Stimulated activated naive CD8-positive, alpha-beta T cell treated with anti-CD3 and anti-CD28 coated beads, Interleukin-15, Interleukin-2, amounts not matched to agents 100 U/mL and 50 U/mL, for 24 hours (primary cell): ENCODE measurements around the gene DCAF8L1.
"Not testable (repeated sequence)": the region's sequence is repeated elsewhere in the genome, so short reads cannot be mapped to it uniquely, and the experiment has no call there.

Experiments used
- ATAC-seq: fragments of 150-1000 bp; cut with Tn5 transposase; one replicate; pipeline ENCODE4 v1.10.0; 2021
- DNase-seq: peaks from one replicate; pipeline ENCODE4 v3.0.0; 2021

The DCAF8L1 gene

DNA sequence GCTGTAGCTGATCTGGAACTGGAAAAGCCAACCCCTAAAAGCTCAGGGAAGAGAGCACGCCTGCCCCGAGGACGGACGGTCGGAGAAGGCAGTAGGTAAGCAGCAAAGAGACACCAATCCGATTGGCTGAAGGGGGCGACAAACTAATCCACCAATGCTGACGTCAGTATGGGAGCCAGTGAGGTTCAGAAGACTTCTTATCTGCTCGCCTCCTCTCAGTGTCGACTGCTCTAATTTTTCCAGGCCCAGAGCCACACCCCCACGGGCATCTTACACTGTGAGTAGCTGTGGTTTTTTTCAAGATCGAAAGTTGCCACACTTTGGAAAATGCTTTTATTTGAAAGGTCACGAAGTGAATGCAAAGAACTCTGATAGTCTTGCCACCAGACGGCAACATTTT, at the start of gene DCAF8L1:
Gene DCAF8L1 (minus strand): TSS at position 101 of the 400 bp plus-strand sequence. CDS start 115 bp downstream, outside the sequence.
- no peak for DNase-seq
- no peak for ATAC-seq

DNA sequence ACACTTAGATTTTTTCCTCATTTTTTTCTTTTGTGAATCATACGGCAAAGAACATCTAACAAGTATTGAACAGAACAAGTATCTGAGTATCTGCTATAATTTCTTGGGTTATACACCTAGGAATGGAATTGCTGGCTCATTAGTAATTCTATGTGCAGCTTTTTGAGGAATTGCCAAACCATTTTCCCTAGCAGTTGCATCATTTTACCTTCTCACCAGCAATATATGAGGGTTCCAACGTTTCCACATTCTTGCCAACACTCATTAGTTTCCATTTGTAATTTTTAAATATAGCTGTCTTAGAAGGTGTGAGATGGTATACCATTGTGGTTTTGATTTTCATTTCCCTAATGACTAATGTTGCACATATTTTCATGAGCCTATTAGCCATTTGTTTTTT, 41.1 kb upstream of the DCAF8L1 start:
- DNase-seq (no peak), ATAC-seq (no peak)

DNA sequence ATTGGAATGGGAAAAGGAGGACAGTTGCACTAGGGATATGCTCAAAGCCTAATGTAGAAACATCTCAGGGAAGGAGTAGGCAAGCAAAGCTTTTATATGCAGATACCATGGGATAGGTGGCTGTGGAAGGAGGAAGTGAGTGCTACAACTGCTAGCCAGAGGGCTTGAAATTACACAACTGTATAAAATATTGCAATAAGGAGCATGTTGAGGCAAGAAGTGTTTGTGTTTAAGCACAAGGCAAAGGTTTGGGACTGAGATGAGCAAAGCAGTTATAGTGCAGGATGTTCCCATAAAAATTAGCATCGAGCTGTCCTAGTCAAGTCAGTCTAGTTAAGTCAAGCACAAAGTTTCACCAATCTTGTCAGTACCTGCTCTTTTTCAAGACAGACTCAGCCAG, 35.6 kb upstream of the DCAF8L1 start:
- no peak for ATAC-seq
- DNase-seq, result no peak

- DNase-seq (no peak), ATAC-seq (no peak)
Measured at GRCh38 chrX:28015993-28016392, 34.7 kb upstream of the DCAF8L1 start.

DNA sequence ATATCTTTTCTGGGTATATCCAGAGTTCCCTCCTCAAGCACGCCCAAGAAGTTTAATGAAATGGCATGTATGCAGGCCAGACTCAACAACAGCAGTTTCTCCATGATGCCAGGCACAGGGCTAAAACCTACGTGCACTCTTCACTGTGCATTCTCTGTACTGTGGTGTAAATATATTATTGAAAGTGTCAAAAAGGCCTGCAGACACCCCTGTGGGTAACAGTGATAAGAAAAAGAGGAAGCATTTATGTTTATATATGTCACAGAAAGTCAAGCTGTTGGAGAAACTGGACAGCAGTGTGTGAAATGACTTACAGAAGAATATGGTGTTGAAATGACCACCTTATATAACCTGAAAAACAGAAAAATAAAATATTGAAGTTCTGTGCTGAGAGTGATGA, 29.6 kb upstream of the DCAF8L1 start:
- ATAC-seq, result no peak

DNA sequence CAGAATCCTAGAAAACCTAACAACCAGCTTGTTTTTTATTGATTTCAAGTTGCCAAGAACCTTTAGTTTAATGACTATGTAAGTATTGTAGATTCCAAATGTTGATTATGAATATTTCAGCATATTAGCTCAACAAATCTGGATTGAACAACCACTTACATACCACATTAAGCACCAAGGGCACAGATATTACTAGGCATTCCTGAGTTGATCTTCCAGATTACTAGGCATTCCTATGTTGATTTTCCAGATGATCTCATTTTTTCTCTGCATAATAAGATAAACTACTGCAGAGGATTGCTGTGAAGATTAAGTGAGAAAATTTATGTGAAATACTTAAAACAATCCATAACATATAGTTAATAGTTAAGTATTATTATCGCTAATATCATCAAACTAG, 17.4 kb upstream of the DCAF8L1 start:
- no peak for ATAC-seq
- no peak for DNase-seq

More for the DNA sequence above, 29.6 kb upstream of the DCAF8L1 start:
- DNase-seq, result no peak

GRCh38 chrX:27997622-27998021, 16.4 kb upstream of the DCAF8L1 start:
- ATAC-seq, result no peak

DNA sequence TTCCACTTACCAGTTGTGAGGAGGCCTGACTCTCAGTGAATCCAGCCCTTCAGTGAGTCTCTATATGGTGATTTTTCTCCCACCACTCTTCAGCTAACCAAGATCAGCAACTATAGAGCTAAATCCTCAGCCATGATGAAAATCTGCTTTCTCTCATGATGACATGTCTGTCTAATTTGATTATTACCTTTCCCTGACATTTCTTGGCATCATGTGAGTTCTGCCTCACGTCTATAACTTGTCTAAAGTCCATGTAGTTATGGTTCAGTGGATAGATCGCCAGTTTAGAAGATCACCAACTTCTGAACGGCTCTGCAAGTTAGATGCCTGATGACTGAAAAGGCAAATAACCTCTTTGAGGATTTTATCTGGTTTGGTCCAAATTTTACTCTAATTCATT, 14.9 kb upstream of the DCAF8L1 start:
- DNase-seq, result no peak
- no peak for ATAC-seq

More at GRCh38 chrX:27997622-27998021, 16.4 kb upstream of the DCAF8L1 start:
- no peak for DNase-seq

GRCh38 chrX:27995611-27996010, 14.4 kb upstream of the DCAF8L1 start:
- no peak for DNase-seq
- ATAC-seq, result no peak

- no peak for DNase-seq
- ATAC-seq, result no peak
Measured at GRCh38 chrX:27987862-27988646, 6.8 kb upstream of the DCAF8L1 start.

DNA sequence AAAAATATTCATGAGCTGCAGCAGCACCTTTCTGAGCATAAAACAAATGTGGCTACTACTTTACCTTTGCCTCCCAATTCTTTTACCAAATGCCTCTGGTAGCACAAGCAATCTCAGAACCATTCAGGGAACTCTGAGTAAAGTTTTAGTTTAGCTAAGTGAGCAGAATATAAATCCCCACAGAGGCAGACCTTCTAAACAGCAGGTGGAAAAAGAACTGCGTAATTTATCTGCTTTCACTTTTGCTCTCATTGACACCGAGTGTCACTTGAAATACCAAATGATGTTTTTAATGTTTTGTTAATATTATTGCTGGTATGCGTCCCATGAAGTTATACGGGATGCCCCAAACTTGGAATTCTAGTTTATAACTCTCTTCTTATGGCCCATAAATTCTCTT, 4.3 kb downstream of the DCAF8L1 start:
- not testable (repeated sequence) for ATAC-seq, DNase-seq

GRCh38 chrX:27976284-27976683, 5.0 kb downstream of the DCAF8L1 start:
- DNase-seq (no peak), ATAC-seq (no peak)

DNA sequence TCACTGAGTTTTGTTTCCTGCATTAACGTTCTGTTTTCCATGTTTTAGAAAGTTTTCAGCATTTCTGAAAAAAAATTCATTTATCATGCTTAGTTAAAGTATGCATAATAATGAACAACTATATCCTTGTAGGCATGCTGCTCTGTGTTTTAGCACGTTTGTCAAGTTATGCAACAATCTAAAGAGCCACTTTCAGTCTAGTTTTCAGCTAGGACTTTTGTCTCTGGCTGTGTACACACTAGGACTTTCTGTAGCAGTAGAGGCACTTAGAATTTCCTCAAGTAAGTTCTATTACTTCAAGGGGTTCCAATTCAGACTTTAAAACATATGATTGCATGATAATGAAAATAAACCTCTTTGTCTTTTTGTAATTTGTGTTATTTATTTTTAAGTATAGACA, 12.4 kb downstream of the DCAF8L1 start:
- DNase-seq, result no peak
- no peak for ATAC-seq

DNA sequence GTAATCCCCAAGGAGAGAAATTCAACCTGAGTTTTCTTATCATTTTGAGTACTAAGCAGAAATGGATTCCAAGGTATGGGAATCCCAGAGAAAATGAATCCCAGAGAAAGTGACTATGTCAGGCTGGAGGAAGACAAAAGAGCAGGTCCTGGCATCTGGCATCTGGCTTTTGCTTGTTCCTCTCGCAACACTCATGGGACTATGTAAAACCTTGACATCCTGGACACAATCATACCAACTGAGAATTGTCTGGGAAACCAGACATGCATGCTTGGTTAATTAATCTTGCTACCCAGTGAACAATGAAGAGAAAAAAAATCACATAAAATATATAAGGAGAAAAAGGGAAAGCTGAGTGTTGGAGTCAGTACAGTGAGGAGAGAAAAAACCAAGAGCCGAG, 12.9 kb downstream of the DCAF8L1 start:
- ATAC-seq (no peak), DNase-seq (no peak)

- ATAC-seq, result no peak
- DNase-seq, result no peak
Measured at GRCh38 chrX:27966955-27967354, 14.3 kb downstream of the DCAF8L1 start.

DNA sequence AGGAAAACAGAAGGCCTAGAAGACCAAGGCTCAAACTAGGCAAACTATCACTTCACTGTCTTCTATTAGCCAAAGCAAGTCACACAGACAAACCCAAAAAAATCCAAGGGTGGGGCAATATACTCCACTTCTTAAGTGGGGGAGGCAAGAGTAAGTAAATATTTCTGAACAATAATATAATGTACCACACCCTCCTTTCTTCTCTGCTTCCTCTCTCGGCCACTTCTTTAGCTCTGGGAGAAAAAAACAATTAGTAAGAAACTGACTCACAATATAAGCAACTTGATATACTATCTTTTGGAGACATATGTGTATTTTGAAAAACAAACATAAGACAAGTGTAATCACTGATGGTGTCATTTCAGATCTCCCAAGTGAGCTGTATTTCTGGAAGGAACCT, 14.8 kb downstream of the DCAF8L1 start:
- ATAC-seq (no peak), DNase-seq (no peak)

- not testable (repeated sequence) for DNase-seq, ATAC-seq
Measured at GRCh38 chrX:27965348-27965747, 15.9 kb downstream of the DCAF8L1 start.

DNA sequence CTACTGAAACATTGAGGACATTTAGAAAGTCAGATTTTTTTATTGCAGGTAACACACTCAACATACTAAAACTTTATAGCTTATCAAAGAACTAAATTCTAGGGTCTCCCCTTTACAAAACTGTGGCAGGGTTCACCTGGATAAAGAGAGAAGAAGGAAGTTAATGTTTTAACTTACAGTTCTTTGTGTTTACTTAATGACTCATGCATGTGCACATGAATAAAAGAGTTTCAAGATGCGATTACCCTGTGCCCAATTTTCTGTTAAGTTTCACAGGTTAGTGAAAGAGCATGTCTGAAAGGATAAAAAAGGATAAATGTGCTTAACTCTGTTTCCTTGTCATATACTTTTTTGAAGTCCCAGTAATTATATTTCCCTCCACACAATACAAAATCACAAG, 16.8 kb downstream of the DCAF8L1 start:
- ATAC-seq (no peak), DNase-seq (no peak)

- not testable (repeated sequence) for DNase-seq, ATAC-seq
Measured at GRCh38 chrX:27960410-27960809, 20.8 kb downstream of the DCAF8L1 start.

- ATAC-seq (no peak), DNase-seq (no peak)
Measured at GRCh38 chrX:27953171-27953570, 28.1 kb downstream of the DCAF8L1 start.

GRCh38 chrX:27933361-27933760, 47.9 kb downstream of the DCAF8L1 start:
- no peak for DNase-seq

More at GRCh38 chrX:27933361-27933760, 47.9 kb downstream of the DCAF8L1 start:
- no peak for ATAC-seq
